D721Med (cell line): ENCODE measurements around the gene WASF2.

Source experiments
- DNase-seq: peaks from one replicate; pipeline ENCODE4 v3.0.0; 2011; ENCODE audit warnings: low spot score; ENCODE audit not compliant: insufficient read length
- FAIRE-seq: peaks from 2 replicates; lab custom pipeline; 2011; peaks lifted over from hg19 to GRCh38; lab: Jason Lieb, UNC
- TF ChIP-seq, protein P1 (sequence below): IDR thresholded peaks from 2 replicates; pipeline ENCODE4 v1.5.1; 2012; ENCODE audit warnings: mild to moderate bottlenecking, control low read depth; ENCODE audit not compliant: insufficient read depth; ENCODE audit errors: missing control alignments

WASF2 gene

DNA sequence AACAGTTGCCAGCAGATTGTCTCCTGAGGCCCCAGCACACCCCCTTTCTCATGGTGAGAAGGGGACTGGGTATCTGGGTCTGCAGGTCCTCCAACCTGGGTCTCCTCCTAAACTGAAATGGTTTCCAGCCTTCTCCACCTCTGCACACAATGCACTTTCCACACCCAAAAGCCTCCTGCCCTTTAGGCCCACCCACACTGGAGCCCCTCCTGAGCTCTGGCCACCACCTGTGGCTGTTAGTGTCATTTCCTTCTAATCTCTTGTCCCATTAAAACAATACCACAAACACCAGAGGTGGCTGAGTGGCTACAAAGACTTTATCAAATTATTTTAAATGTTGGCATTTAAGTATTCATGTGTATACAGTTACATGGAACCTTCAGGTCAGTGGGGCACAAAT is 86.0 kb downstream of the WASF2 start:
- no peak for FAIRE-seq
- DNase-seq, result no peak
- TF ChIP-seq, protein P1, sequence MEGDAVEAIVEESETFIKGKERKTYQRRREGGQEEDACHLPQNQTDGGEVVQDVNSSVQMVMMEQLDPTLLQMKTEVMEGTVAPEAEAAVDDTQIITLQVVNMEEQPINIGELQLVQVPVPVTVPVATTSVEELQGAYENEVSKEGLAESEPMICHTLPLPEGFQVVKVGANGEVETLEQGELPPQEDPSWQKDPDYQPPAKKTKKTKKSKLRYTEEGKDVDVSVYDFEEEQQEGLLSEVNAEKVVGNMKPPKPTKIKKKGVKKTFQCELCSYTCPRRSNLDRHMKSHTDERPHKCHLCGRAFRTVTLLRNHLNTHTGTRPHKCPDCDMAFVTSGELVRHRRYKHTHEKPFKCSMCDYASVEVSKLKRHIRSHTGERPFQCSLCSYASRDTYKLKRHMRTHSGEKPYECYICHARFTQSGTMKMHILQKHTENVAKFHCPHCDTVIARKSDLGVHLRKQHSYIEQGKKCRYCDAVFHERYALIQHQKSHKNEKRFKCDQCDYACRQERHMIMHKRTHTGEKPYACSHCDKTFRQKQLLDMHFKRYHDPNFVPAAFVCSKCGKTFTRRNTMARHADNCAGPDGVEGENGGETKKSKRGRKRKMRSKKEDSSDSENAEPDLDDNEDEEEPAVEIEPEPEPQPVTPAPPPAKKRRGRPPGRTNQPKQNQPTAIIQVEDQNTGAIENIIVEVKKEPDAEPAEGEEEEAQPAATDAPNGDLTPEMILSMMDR, result no peak

DNA sequence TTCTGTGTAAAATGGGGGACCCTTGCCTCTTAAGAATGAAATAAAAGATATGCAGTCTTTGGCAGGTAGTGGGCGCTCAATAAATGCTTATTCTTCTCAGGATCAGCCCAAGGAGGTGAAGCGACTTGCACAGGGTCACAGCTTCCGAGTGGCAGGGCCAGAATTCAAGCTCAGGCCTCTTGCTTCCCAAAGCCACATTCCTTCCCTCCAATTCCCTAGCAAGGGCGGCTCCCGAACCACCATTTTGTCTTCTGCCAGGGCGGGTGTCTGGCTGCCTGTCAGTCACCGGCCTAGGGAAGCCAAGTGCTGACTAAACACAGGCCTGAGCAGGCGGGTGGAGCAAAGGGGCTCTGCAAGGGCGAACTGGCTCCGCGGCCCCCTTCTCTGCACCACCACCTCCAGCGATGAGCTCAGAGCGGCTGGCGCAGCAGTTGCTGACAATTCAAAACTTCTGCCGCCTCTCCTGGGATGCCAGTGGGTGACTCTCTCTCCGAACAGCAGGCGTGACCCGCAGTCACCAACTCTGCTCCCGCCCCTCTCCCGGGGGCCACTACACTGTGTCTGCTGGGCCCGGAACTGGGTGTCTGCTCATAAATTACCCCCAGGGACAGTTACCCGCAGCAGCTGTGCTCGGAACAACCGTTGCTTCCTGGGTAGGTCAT is 86.8 kb downstream of the WASF2 start:
- FAIRE-seq (no peak), DNase-seq (no peak)
- TF ChIP-seq, protein P1, result peak; percentile 11

DNA sequence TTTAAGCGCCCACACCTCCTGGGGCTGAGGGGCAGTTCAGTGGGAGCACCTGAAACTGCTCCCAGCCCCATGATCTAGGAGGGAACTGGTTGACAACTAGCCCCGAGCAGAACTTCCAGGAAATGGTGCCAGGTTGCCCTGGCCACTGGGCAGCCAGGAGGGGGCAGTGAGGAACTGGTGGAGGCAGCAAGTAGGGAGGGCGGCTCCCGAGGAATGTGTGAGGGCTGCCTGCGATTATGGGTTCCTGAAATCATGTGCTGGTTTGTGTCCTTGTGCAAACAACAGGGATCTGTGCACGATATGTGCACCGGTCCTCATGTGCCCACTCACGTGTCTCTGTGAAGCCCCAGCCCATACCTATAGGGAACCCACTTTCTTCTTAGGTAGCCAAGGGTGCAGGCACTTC is 87.6 kb downstream of the WASF2 start:
- TF ChIP-seq, protein P1, result peak; percentile 39
- no peak for FAIRE-seq
- DNase-seq, result no peak

DNA sequence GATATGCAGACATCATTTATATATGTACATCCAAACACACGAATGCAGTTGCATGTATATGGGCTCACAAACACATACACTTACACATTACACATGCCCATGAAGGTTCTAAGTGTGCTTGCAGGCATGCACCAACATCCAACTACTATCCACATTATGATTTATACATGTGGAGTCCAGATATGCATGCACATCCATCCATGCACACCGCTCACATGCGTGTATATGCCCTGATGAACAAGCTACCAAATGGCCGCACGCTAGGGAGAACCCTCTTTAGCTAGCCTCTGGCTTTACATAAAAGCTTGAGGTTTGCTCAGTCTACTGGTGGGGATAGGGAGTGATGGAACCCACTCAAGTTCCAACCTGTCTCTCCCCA is 89.0 kb downstream of the WASF2 start:
- TF ChIP-seq, protein P1, result no peak
- no peak for DNase-seq
- no peak for FAIRE-seq

DNA sequence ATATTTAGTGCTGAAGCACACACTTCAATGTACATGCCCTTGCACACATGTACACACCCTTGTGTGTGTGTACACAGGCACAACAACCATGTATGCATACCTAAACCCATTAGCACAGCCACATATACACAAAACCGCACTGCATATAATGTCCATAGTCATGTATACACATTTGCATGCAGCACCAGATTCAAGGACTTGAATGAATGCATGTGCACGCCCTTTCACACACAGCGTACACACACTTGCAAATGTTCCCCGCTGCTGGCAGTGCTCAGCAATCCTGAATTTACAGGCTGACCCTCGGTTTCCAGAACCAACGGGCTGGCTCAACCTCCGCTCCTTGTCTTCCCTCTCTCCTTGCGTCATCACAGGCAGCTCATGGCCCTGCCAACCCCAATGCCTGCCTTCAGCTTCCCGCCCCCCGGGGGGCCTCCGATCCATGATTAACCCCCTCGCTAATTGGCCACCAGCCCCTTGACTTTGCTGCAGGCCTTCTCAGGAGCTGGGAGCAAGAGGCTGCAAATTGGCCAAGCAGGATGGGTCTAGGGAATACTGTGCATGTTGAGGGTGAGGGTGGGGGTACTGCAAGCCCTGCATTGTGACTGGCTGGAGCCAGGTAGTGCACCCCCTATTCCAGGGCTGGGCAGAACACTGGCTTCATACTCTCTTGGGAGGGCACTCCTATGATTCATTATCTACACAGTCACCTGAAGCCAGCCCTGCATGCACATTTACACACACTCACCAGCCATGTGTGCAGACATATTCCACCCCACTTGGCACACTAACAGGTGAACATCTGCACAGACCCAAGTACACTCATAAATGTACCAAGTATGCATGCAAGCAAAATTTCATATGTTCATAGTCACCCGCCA is 89.6 kb downstream of the WASF2 start:
- TF ChIP-seq, protein P1, result no peak
- FAIRE-seq (no peak), DNase-seq (no peak)

DNA sequence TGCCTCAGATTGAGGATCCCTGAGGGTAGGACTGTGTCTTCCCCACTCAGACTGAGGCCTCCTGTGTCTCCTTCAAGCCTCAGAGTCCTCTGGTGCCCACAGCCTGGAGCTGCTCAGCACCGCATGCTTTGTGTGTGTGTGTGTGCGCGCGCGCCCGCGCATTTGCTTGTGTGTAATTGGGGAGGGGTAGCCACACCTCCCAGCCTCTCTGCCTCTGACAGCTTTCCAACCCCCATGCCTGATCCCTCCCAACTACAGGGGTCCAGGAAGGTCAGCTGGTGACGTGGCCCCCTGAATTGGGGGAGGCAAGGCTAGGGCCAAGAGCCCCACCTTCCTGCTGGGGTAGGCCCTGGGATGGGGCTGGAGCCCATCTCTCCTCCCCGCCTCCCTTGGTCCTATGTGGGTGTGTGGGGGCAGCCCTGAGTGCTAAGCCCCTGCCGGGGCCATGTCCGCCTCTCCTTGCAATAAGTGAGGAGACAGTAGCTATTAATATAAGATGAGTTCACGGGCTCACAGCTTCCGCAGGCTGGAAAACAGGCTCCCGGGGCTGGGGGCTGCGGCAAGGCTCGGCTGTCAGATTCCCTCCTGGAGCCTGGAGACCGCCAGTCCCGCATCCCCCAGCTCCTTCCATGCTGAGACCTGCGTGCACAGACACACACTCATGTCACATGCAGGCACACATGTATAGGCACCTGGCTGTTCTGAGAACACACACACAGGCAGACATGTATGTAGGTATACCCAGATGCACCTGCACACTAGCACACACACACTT is 90.5 kb downstream of the WASF2 start:
- FAIRE-seq (no peak), DNase-seq (no peak)
- TF ChIP-seq, protein P1, result no peak
